Lung microvascular endothelial cell (primary cell): ENCODE measurements around the gene KRTAP19-3. TPM values are rescaled to one million over a fixed set of nuclear protein-coding genes. Genes with fewer than 3 reads are reported as not detected.

Experiments
- total RNA-seq: library from RNA; depleted of rRNA; stranded (reverse); fragments of >200 nt; gene quantifications from 2 replicates; pipeline ENCODE4 v1.2.1, GENCODE V29; 2014

The KRTAP19-3 gene
- total RNA-seq, 1 donor from 2014 or later = not detected

Other genes starting within 250 kb of the KRTAP19-3 start
- not detected in 2 replicates for gene KRTAP24-1, start 209.1 kb downstream of the KRTAP19-3 start, total RNA-seq
- gene KRTAP25-1, start 202.5 kb downstream of the KRTAP19-3 start, total RNA-seq = not detected in 2 replicates
- gene KRTAP26-1, start 171.7 kb downstream of the KRTAP19-3 start, total RNA-seq = not detected in 2 replicates
- not detected in 2 replicates for gene KRTAP27-1, start 154.3 kb downstream of the KRTAP19-3 start, total RNA-seq
- not detected in 2 replicates for gene KRTAP23-1, start 143.4 kb downstream of the KRTAP19-3 start, total RNA-seq
- gene KRTAP13-2, start 119.7 kb downstream of the KRTAP19-3 start, total RNA-seq = not detected in 2 replicates
- gene KRTAP13-1, start 96.0 kb downstream of the KRTAP19-3 start, total RNA-seq = not detected in 2 replicates
- not detected in 2 replicates for gene KRTAP13-3, start 66.1 kb downstream of the KRTAP19-3 start, total RNA-seq
- gene KRTAP13-4, start 61.8 kb downstream of the KRTAP19-3 start, total RNA-seq = not detected in 2 replicates
- not detected in 2 replicates for gene KRTAP15-1, start 51.7 kb downstream of the KRTAP19-3 start, total RNA-seq
- not detected in 2 replicates for gene KRTAP19-1, start 11.6 kb downstream of the KRTAP19-3 start, total RNA-seq
- gene KRTAP19-2, start 4.6 kb downstream of the KRTAP19-3 start, total RNA-seq = not detected in 2 replicates
- gene KRTAP19-4, start 5.2 kb upstream of the KRTAP19-3 start, total RNA-seq = not detected in 2 replicates
- not detected in 2 replicates for gene KRTAP19-5, start 10.1 kb upstream of the KRTAP19-3 start, total RNA-seq
- not detected in 2 replicates for gene KRTAP19-6, start 49.9 kb upstream of the KRTAP19-3 start, total RNA-seq
- not detected in 2 replicates for gene KRTAP19-7, start 69.3 kb upstream of the KRTAP19-3 start, total RNA-seq
- gene KRTAP22-2, start 98.4 kb upstream of the KRTAP19-3 start, total RNA-seq = not detected in 2 replicates
- gene KRTAP6-3, start 100.4 kb upstream of the KRTAP19-3 start, total RNA-seq = not detected in 2 replicates
- not detected in 2 replicates for gene KRTAP6-2, start 106.9 kb upstream of the KRTAP19-3 start, total RNA-seq
- gene KRTAP22-1, start 109.1 kb upstream of the KRTAP19-3 start, total RNA-seq = not detected in 2 replicates
- gene KRTAP6-1, start 121.9 kb upstream of the KRTAP19-3 start, total RNA-seq = not detected in 2 replicates
- gene KRTAP20-1, start 124.4 kb upstream of the KRTAP19-3 start, total RNA-seq = not detected in 2 replicates
- not detected in 2 replicates for gene KRTAP20-4, start 128.6 kb upstream of the KRTAP19-3 start, total RNA-seq
- not detected in 2 replicates for gene KRTAP20-2, start 143.2 kb upstream of the KRTAP19-3 start, total RNA-seq
- gene KRTAP20-3, start 150.9 kb upstream of the KRTAP19-3 start, total RNA-seq = not detected in 2 replicates
- not detected in 2 replicates for gene KRTAP21-3, start 226.8 kb upstream of the KRTAP19-3 start, total RNA-seq